ENCODE data around the gene PTPRK. TPM values are rescaled to one million over a fixed set of nuclear protein-coding genes. Genes with fewer than 3 reads are reported as not detected.

Gene PTPRK
- total and polyA plus RNA-seq, 9 of the 15 experiments (the other 6 are each of a cell fraction or from before 2014, with no cell fraction given) = 0.04 to 0.51 TPM; not detected in 7

GRCh38 chr6:128323011-128323410, 197.4 kb downstream of the PTPRK start:
- no peak for FAIRE-seq
- H2AFZ ChIP-seq (ENCODE audit: low read depth, low read length) = no peak overlapping the region

More at GRCh38 chr6:128323011-128323410, 197.4 kb downstream of the PTPRK start:
- in situ Hi-C loops (cut with MboI) = no loop called here
- no peaks in the 10 kb centered on the region for H3K79me2 ChIP-seq (ENCODE audit: control insufficient read depth, insufficient read depth, low read length)
- no peaks in the 10 kb centered on the region for H3K4me1 ChIP-seq (replicated peaks in 1 of 2; ENCODE audit: control insufficient read depth in 2 of 2, insufficient read depth in 2 of 2, low read length in 2 of 2)
- no TSS peak for BruUV-seq (replicated peaks)
- intact Hi-C loops (cut with micrococcal nuclease) = loop anchor here (10.0 kb wide), 1 partner anchor 588 kb away; no protein-coding TSS in a partner anchor
- WGBS (ENCODE audit: insufficient coverage, low coverage, missing lambda C conversion rate) = 0% methylated on average over 1 of the region's 1 CpG
- no peaks in the 10 kb centered on the region for H3K27me3 ChIP-seq (ENCODE audit: control insufficient read depth in 2 of 2, insufficient read depth in 2 of 2, low read length in 2 of 2)
- ChIA-PET CTCF (ENCODE audit: low intra/inter-chr PET ratio) (no interaction called here), POLR2A (no interaction called here)
- no peaks in the 10 kb centered on the region for H3K36me3 ChIP-seq (ENCODE audit: control insufficient read depth, insufficient read depth, low read length)
- H3K9me3 ChIP-seq (replicated peaks; ENCODE audit: control insufficient read depth, insufficient read depth, low read depth, low read length) = no peaks in the 10 kb centered on the region
- no peak for TF ChIP-seq HCFC1 (IDR thresholded peaks at IDR 0.05; ENCODE audit: low read depth, low read length)
- no peak for TF ChIP-seq MEF2D (tag; conservative IDR thresholded peaks at IDR 0.05; ENCODE audit: low read depth)
- no peak for TF ChIP-seq ZBTB9 (CRISPR knock-in tag; IDR thresholded peaks at IDR 0.05)
- TF ChIP-seq ZNF764 (CRISPR knock-in tag; IDR thresholded peaks at IDR 0.05; ENCODE audit: low read depth) = no peak
- no peak for TF ChIP-seq ZC3H11A (IDR thresholded peaks at IDR 0.05; ENCODE audit: low read depth, low read length)
- no peak for TF ChIP-seq CLOCK (CRISPR knock-in tag; IDR thresholded peaks at IDR 0.05; ENCODE audit: borderline replicate concordance)
- TF ChIP-seq ZNF77 (CRISPR knock-in tag; IDR thresholded peaks at IDR 0.05) = no peak
- DNase-seq (ENCODE audit: extremely low read depth in 1 of 4, low spot score in 3 of 4) (no peak), ATAC-seq (no peak)
- H3K4me3 ChIP-seq = no peak overlapping the region
- no peak overlapping the region for H3K27ac ChIP-seq (ENCODE audit: extremely low read depth, low read depth, low read length)
- no peak overlapping the region for H3K4me2 ChIP-seq (ENCODE audit: insufficient read depth, low read length)
- H3K9me1 ChIP-seq (ENCODE audit: control insufficient read depth, insufficient read depth, low read length) = no peaks in the 10 kb centered on the region
- H4K20me1 ChIP-seq (replicated peaks; ENCODE audit: control insufficient read depth, insufficient read depth, low read length) = no peaks in the 10 kb centered on the region
- H3K9ac ChIP-seq (ENCODE audit: insufficient read depth in 1 of 2, low read depth in 2 of 2, low read length in 2 of 2) = no peak overlapping the region

All from K562 (cell line).